ENCODE measurements around the gene HOXA7.
A peak's percentile ranks its signal among the peaks of the same experiment; 100 is the strongest.

The HOXA7 gene

DNA sequence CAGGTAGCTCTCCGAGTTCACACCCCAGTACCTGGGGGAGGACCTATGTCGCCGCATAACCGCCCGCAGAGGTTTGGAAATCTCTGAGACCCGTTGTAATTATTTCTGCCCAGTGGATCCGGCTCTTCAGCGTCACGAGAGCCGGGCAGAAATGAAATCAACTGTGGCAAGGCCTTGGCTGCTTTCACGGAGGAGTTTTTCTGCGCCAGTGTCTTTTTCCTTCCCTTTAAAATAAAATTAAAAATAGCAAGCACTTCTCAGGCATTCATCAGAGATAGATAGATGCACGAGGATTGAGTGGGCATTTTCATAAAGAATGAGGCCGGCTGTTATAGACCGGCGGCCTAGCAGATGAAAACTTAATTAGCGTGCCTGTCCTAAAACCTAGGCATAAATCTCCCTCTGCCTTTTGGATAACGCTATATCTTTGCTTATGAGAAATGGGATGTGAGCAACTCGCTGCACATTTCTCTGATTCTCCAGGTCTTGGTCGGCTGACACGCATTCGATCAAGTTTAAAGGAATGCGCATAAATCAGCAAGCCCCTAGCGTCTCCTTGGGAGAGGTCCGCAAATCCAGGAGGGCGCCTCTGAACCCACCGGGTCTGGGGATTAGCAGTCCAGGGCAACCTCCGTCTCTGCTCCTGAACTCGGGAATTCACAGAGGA lies 37.0 kb upstream of the HOXA7 start:
- no peak for DNase-seq

- DNase-seq, result no peak
These were observed 36.3 kb upstream of the HOXA7 start for GRCh38 chr7:27192546-27193334.

- no peak for DNase-seq
These were observed 35.5 kb upstream of the HOXA7 start for GRCh38 chr7:27191833-27192545.

DNA sequence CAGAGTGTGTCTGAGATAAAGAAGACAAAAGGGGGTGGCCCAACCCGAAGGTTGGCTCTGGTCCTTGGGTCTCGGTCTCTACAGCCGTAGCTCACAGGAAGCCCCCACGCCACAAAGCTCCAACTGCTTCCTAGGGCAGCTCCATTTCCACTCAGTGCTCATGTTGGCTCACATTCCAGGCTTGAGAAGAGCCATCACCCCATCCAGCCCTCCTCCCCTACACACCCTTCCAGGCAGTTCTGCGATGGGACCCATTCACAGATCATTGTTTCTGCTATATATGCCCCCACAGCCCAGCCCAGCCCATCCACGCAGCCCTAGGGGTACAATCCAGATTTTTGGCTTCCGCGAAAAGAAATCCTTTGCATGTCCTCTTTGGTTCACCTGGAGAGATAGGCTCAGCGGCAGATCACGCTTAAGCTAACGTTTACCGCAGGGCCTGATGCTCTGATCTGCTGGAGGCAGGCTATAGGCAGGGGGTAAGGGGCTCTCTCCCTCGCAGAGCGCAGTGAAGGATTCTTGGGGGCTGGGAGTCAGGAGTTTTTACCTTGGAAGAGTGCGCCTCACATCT lies 34.8 kb upstream of the HOXA7 start:
- DNase-seq, result no peak

GRCh38 chr7:27189997-27190748 lies 33.7 kb upstream of the HOXA7 start:
- no peak for DNase-seq

DNA sequence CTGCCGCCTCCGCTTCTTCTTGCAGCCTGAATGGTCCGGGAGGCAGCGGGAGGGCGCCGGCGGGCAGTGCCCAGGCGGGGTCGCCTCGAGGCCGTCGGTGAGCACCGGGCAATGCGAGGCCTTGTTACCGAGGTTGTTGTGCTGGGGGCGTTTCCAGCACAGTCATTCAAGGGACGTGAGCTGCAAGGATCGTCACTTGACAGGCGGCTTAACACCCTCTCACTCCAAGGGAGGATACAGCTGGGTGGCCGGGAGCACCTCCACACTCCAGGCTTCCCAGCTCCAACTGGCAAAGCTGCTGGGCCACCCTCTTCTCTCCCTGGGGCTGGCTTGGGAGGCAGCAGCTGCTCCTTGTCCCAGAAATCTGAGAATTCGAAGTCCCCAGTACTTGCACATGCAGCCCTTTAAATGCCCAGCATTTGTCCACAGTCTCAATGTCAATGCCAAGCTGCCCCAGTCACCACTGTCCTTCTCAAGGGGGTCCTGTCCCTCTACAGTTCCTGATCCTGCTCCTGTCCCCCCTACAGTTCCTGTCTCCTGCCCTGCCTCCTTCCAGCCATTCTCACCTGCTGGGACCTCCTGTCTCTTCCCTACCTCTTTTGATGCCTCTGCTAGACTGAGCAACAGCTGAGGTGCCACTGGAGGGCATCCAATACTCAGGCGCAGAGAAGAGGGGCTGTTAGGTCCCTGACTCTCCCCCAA lies 33.0 kb upstream of the HOXA7 start:
- no peak for DNase-seq

GRCh38 chr7:27188386-27189294 lies 32.2 kb upstream of the HOXA7 start:
- peak; percentile 69 for DNase-seq

GRCh38 chr7:27187475-27188385 lies 31.3 kb upstream of the HOXA7 start:
- DNase-seq, result no peak

- no peak for DNase-seq
These were observed 30.4 kb upstream of the HOXA7 start for GRCh38 chr7:27186668-27187474.

DNA sequence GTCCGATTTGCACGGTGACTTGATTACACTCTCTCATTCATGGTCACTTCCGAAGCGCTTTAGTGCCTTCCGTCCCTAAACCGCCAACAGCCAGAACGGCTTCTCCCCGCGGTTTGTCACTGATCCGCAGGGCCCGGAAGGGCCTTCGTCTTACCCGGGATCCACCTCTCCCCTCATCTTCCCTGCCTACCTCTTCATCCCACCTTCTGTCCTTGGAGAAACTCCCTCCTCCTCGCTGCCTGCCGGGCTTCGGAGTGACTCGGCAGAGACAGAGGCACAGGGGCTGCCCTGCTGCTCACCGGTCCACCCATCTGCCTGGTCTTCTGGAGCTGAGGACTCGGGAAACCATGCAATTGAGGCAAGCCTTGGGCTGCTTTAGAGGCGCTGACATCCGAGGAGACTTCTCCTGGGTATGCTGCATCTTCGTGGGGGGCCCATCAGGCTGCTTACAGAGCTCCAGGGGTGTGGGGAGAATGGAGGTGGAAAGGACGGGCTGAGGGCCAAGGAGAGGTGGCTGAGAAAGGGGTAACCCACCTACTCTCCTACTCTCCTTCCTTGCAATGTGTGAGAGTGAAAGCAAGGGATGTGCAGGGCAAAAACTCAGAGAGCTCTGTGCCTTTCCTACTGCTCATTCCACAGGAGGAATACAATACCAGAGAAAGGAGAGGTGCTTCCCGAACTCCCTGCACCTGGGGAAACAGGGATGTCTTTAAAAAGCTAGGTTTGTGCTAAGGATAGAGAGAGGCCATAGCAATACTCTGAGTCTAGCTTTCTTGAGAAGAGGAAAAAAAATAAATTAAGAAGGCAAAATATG lies 29.6 kb upstream of the HOXA7 start:
- no peak for DNase-seq

GRCh38 chr7:27185013-27185853 lies 28.8 kb upstream of the HOXA7 start, which contains the start of gene HOXA11:
Gene HOXA11, minus strand, starts transcription at chr7:27185232. Its CDS starts 88 bp downstream, at chr7:27185144.
- DNase-seq, result no peak

DNA sequence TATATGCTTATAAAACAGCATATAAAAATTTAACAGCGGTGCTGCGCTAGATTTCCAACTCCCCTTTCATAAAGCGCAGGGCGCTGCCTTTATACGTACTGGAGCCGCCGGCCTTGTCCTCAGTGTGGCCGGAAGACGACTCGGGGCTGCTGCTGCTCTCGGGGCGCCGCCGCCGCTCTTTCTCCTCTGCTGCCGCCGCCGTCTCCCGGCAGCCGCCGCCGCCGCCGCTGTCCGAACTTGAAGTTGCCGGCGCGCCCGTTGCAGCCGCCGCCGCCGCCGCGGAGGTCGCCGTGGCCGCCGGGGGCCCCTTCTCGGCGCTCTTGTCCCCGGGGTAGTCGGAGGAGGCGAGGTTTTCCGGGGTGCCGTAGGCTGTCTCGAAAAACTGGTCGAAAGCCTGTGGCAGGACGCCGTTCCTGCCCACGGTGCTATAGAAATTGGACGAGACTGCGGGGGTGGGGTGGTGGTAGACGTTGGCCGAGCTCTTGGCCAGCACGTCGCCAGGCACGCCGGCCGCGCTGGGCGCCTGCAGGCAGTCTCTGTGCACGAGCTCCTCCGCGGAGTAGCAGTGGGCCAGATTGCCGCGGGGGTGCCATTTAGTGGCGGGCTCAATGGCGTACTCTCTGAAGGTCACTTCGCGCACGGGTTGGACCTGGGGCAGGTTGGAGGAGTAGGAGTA lies 28.0 kb upstream of the HOXA7 start:
- peak; percentile 48 for DNase-seq

DNA sequence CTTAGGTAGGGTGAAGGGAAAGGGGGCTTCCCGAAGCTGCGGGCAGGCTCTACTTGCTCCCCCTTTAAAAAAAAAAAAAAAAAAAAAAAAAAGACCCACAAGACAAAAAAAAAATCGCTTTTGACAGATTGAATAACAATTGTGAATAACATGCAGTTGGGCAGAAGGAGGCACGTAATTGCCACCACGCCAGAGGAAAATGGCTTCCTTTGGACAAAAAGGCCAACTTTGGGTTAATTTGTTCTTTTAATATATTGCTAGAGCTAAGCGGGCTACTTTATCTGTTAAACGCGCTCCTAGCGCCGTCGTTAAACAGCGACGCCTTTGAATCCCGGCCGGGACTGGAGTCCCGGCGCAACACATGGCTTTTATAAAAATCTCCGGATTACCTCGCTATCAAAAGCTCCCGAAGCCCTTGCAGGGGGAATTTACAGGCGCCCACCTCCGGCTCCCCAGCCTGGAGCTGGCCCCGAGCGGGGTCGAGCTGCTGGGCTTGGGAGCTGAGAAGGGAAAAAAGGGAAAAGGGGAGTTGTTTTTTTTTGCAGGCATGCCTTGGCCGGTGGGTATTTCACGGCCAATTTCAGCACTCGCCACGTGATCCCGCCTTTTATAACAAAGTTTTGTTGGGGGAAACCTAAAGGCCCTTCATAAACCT lies 27.3 kb upstream of the HOXA7 start:
- DNase-seq, result no peak

DNA sequence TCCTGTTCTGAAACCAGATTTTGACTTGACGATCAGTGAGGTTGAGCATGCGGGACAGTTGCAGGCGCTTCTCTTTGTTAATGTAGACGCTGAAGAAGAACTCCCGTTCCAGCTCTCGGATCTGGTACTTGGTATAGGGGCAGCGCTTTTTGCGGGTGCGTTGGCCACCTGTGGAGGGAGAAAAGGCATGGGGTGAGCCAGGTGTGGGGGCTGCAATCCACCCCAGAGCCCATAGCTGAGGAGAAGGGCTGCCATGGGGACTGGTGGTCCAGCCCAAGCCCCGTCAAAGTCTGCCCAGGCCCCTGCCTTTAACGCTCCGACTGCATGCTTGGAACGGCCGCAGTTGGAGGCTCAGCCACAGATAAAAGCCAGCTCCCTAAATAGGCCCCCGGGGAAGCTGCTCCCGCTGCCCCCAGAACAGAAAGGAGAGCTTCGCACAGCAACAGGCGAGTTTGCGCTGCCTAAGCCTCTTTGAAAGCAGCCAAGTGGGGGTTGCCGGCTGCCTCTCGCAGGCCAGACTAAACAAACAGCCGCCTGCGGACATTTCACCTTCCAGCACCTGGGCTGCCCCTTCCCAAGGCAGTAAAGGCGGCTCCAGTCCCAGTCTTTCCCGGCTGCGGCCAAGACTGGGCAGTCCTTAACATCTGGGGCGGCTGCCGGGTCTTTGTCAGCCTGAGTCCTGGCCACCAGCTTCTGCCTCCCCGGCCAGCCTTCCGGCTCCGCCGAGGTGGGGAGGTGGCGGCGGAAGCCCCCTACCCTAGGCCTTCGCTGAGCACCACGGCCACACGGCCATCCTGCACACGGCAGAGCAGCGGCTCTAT lies 26.6 kb upstream of the HOXA7 start:
- no peak for DNase-seq

Measured in CD4-positive, alpha-beta T cell treated with Interleukin-6 for 4 hours (primary cell).